Measurements from ENCODE around the gene DHRS2.

- TF ChIP-seq CTCF (IDR thresholded peaks at IDR 0.05): no peak
- TF ChIP-seq POLR2A (IDR thresholded peaks at IDR 0.05): no peak
These were observed 58.2 kb downstream of the DHRS2 start for GRCh38 chr14:23694085-23694948.
